IPS-18a (cell line): Measurements from ENCODE around the gene BAD.
"Not testable (repeated sequence)": the region's sequence is repeated elsewhere in the genome, so short reads cannot be mapped to it uniquely, and the experiment has no call there.

Source experiments
- H3K27ac ChIP-seq: one replicate; pipeline ENCODE4 v1.5.1; 2013; ENCODE audit warnings: low read length
- H3K27me3 ChIP-seq: one replicate; pipeline ENCODE4 v1.6.1; 2013; ENCODE audit warnings: mild to moderate bottlenecking, low read length; ENCODE audit not compliant: control insufficient read depth, insufficient read depth
- H3K36me3 ChIP-seq: one replicate; pipeline ENCODE4 v1.6.1; 2013; ENCODE audit warnings: low read depth, low read length; ENCODE audit not compliant: control insufficient read depth
- H3K4me1 ChIP-seq: one replicate; pipeline ENCODE4 v1.6.1; 2013; ENCODE audit warnings: low read depth, low read length; ENCODE audit not compliant: control insufficient read depth
- H3K4me3 ChIP-seq: one replicate; pipeline ENCODE4 v1.5.1; 2013; ENCODE audit warnings: low read length
- H3K9ac ChIP-seq: one replicate; pipeline ENCODE4 v1.6.1; 2013; ENCODE audit warnings: mild to moderate bottlenecking, low read length, moderate library complexity
- H3K9me3 ChIP-seq: one replicate; pipeline ENCODE4 v1.6.1; 2013; ENCODE audit warnings: low read depth, low read length; ENCODE audit not compliant: control insufficient read depth

Gene BAD

GRCh38 chr11:64284048-64284961 lies at the start of gene BAD:
Gene BAD (minus strand): TSS chr11:64284665. CDS start chr11:64284368, 297 bp downstream.
- H3K27ac ChIP-seq, result no peak within 1 kb of the TSS
- peaks cover 3% of the 10 kb centered on the region for H3K4me1 ChIP-seq
- no peaks in the 10 kb centered on the region for H3K36me3 ChIP-seq
- H3K9ac ChIP-seq, result peak within 1 kb of the TSS; percentile 67
- no peaks in the 10 kb centered on the region for H3K9me3 ChIP-seq
- peak within 1 kb of the TSS; percentile 85 for H3K4me3 ChIP-seq
- peaks cover 4% of the 10 kb centered on the region for H3K27me3 ChIP-seq

DNA sequence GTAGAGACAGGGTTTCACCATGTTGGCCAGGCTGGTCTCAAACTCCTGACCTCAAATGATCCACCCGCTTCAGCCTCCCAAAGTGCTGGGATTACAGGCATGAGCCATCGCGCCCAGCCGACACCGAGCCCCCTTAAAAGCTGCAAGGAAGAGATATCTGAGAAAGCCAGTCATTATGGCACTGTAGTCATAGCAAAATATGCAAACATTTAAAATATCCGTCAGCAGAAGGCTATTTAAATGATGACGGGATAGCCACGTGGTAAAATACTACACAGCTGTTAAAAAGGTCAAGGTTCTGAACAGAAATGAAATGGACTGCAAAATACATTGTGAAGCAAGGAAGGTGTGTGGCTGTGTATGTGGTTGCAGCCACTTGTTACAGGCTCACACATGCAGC lies 49.1 kb upstream of the BAD start:
- H3K27ac ChIP-seq, result no peak overlapping the region
- no peak overlapping the region for H3K4me3 ChIP-seq
- H3K9me3 ChIP-seq, result no peaks in the 10 kb centered on the region
- H3K9ac ChIP-seq, result no peak overlapping the region
- no peaks in the 10 kb centered on the region for H3K4me1 ChIP-seq
- H3K27me3 ChIP-seq, result no peaks in the 10 kb centered on the region
- no peaks in the 10 kb centered on the region for H3K36me3 ChIP-seq

GRCh38 chr11:64331569-64332371 lies 47.3 kb upstream of the BAD start:
- Histone ChIP-seq H3K27ac (no peak overlapping the region), H3K4me1 (no peaks in the 10 kb centered on the region), H3K9ac (no peak overlapping the region)

DNA sequence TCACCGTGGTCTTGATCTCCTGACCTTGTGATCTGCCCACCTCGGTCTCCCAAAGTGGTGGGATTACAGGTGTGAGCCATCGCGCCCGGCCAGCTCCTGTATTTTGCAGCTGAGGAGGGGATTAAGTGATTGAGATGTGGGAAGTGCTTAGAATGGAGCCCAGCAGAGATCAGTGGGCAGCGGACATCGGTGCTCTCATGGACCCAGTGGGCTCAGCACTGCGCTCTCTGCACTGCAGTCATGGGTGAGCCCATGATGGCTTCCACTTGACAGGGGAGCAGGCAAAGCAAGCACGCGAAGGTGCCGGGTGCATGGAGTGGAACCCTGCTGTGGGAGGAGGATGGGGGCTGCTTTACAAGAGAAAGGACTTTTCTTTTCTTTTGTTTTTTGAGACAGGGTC lies 46.4 kb upstream of the BAD start:
- Histone ChIP-seq H3K4me1 (no peaks in the 10 kb centered on the region), H3K9me3 (no peaks in the 10 kb centered on the region), H3K4me3 (no peak overlapping the region), H3K27ac (no peak overlapping the region), H3K27me3 (no peaks in the 10 kb centered on the region), H3K36me3 (no peaks in the 10 kb centered on the region), H3K9ac (no peak overlapping the region)

More at GRCh38 chr11:64331569-64332371, 47.3 kb upstream of the BAD start:
- H3K9me3 ChIP-seq, result no peaks in the 10 kb centered on the region
- H3K4me3 ChIP-seq, result no peak overlapping the region
- no peaks in the 10 kb centered on the region for H3K36me3 ChIP-seq
- H3K27me3 ChIP-seq, result no peaks in the 10 kb centered on the region

- no peaks in the 10 kb centered on the region for H3K36me3 ChIP-seq
- no peak overlapping the region for H3K9ac ChIP-seq
- no peak overlapping the region for H3K4me3 ChIP-seq
- no peaks in the 10 kb centered on the region for H3K4me1 ChIP-seq
- no peaks in the 10 kb centered on the region for H3K27me3 ChIP-seq
- H3K27ac ChIP-seq, result no peak overlapping the region
- no peaks in the 10 kb centered on the region for H3K9me3 ChIP-seq
These were observed 43.5 kb upstream of the BAD start for GRCh38 chr11:64327993-64328392.

GRCh38 chr11:64327375-64327774 lies 42.9 kb upstream of the BAD start:
- Histone ChIP-seq H3K27ac (no peak overlapping the region), H3K36me3 (no peaks in the 10 kb centered on the region), H3K4me1 (no peaks in the 10 kb centered on the region), H3K9ac (no peak overlapping the region), H3K27me3 (no peaks in the 10 kb centered on the region), H3K9me3 (no peaks in the 10 kb centered on the region), H3K4me3 (no peak overlapping the region)

DNA sequence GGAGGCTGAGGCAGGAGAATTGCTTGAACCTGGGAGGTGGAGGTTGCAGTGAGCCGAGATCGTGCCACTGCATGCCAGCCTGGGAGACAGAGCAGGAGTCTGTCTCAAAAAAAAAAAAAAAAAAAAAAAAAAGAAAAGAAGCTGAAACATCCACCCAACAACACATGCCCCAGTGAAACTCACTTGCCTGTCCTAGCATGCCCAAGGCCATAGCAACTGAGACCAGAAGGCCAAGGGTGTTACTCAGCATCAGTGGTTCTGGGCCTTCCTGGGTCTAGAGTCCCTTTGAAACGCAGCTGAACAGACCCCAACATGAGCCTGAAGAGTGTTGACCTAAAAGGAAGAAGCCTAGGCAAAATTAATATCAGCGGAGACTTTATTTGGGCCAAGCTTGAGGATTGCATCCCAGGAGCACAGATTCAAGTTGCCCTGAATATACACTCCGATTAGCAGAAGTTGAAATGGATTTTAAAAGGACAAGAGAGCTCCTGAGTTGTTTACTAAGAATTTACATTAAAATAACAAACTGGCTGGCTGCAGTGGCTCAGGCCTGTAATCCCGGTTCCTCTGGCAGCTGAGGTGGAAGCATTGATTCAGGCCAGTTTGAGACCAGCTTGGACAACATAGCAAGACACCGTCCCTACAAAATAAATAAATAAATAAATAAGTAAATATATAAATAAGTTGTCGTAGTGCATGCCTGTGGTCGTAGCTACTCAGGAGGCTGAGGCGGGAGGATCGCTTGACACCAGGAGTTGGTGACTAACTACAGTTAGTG lies 40.4 kb upstream of the BAD start:
- no peak overlapping the region for H3K27ac ChIP-seq
- H3K36me3 ChIP-seq, result peaks cover 11% of the 10 kb centered on the region
- H3K9me3 ChIP-seq, result no peaks in the 10 kb centered on the region
- no peak overlapping the region for H3K9ac ChIP-seq
- H3K4me1 ChIP-seq, result no peaks in the 10 kb centered on the region
- H3K4me3 ChIP-seq, result no peak overlapping the region
- H3K27me3 ChIP-seq, result no peaks in the 10 kb centered on the region

DNA sequence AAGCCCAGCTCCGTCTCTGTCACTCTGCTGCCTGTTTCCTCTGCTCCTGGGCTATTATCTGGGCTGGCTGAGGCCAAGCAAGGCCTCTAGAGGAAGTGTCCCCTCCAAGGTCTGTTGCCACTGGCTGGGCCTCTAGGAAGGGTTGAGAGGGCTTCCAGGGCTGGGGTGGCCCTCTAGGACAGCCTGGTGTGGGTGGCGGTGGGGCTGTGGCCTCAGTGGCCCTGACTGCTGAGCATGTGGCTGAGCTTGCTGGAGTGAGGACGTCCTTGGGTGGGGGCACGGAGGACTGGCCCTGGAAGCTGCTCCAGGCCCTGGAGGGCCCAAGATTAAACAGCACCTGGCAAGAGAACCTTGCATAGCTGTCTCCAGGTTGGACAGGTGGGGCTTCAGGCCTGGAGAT lies 39.5 kb upstream of the BAD start:
- not testable (repeated sequence) for H3K4me1 ChIP-seq, H3K27ac ChIP-seq, H3K4me3 ChIP-seq, H3K9ac ChIP-seq, H3K27me3 ChIP-seq, H3K9me3 ChIP-seq
- peaks cover 11% of the 10 kb centered on the region for H3K36me3 ChIP-seq

DNA sequence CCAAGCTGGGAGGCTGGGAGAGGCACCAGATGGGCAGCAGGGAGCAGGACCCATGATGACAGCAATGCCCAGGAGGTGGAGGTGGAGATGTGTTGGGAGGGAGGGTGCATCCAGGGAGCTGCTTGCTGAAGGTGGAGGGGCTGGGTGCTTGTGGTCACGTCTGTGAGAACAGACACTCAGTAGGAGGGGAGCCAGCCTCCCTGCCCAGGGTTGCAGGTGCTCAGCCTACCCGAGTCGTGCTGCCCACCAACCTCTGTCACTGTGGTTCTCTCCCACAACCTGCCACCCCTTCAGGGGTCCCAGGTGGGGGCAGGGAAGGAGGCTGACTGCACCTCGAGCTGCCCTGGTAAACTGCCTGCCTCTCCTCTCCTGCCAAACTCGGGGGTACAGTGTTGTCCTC lies 38.9 kb upstream of the BAD start:
- Histone ChIP-seq H3K27ac (no peak overlapping the region), H3K36me3 (peaks cover 11% of the 10 kb centered on the region), H3K9me3 (no peaks in the 10 kb centered on the region), H3K27me3 (no peaks in the 10 kb centered on the region), H3K4me1 (peaks cover 6% of the 10 kb centered on the region), H3K9ac (no peak overlapping the region), H3K4me3 (no peak overlapping the region)

GRCh38 chr11:64322925-64323260 lies 38.4 kb upstream of the BAD start:
- H3K4me3 ChIP-seq, result no peak overlapping the region
- H3K4me1 ChIP-seq, result peaks cover 6% of the 10 kb centered on the region
- no peak overlapping the region for H3K9ac ChIP-seq
- H3K36me3 ChIP-seq, result peaks cover 11% of the 10 kb centered on the region
- H3K9me3 ChIP-seq, result no peaks in the 10 kb centered on the region
- no peaks in the 10 kb centered on the region for H3K27me3 ChIP-seq
- H3K27ac ChIP-seq, result no peak overlapping the region

- H3K27ac ChIP-seq, result no peak overlapping the region
- peaks cover 6% of the 10 kb centered on the region for H3K4me1 ChIP-seq
- H3K4me3 ChIP-seq, result no peak overlapping the region
- peaks cover 11% of the 10 kb centered on the region for H3K36me3 ChIP-seq
- no peaks in the 10 kb centered on the region for H3K9me3 ChIP-seq
- no peaks in the 10 kb centered on the region for H3K27me3 ChIP-seq
- no peak overlapping the region for H3K9ac ChIP-seq
These were observed 37.1 kb upstream of the BAD start for GRCh38 chr11:64321533-64321932.
